Measurements from ENCODE around the gene TPRG1. TPM values are rescaled to one million over a fixed set of nuclear protein-coding genes. Genes with fewer than 3 reads are reported as not detected.

TPRG1 gene
- total and polyA plus RNA-seq, 2 of the 4 experiments (the other 2 are of a cell fraction) = 0.17 TPM; not detected in 1

- no peak overlapping the region for H3K18ac ChIP-seq (ENCODE audit: low read depth, low read length)
- DNase-seq (no peak), ATAC-seq (ENCODE audit: low read depth) (no peak)
- no peak overlapping the region for H3K23ac ChIP-seq (ENCODE audit: low read depth, low read length)
- H3K27me3 ChIP-seq (ENCODE audit: control insufficient read depth, insufficient read depth, low read length) = peaks cover 2% of the 10 kb centered on the region
- no peak overlapping the region for H2AK9ac ChIP-seq (replicated peaks; ENCODE audit: low read depth, low read length, poor library complexity)
- no CpG with 5 or more reads among the region's 2 CpGs for WGBS, 2 experiments (ENCODE audit: extremely low coverage in 2 of 2, insufficient read length in 1 of 2)
- H3K14ac ChIP-seq (replicated peaks; ENCODE audit: low read depth, low read length) = no peak overlapping the region
- no peak overlapping the region for H2BK15ac ChIP-seq (ENCODE audit: low read depth, low read length)
- H3K9ac ChIP-seq (ENCODE audit: low read depth, low read length) = no peak overlapping the region
- no peak overlapping the region for H2BK20ac ChIP-seq (ENCODE audit: low read depth, low read length)
- H3K36me3 ChIP-seq (ENCODE audit: control insufficient read depth, insufficient read depth, low read length) = no peaks in the 10 kb centered on the region
- H3K4me3 ChIP-seq (ENCODE audit: insufficient read depth, low read depth, low read length) = no peak overlapping the region
- POLR2A ChIA-PET (ENCODE audit: unreplicated experiment) = no interaction called here
- no peak overlapping the region for H4K8ac ChIP-seq (ENCODE audit: low read depth in 2 of 2, low read length in 2 of 2)
- TF ChIP-seq USF2 (IDR thresholded peaks at IDR 0.05; ENCODE audit: low read depth, low read length) = no peak
- no peak overlapping the region for H3K27ac ChIP-seq (ENCODE audit: insufficient read depth, low read length)
- H2BK120ac ChIP-seq (ENCODE audit: low read depth, low read length) = no peak overlapping the region
- H3K4ac ChIP-seq (ENCODE audit: low read depth, low read length) = no peak overlapping the region
- no peaks in the 10 kb centered on the region for H3K9me3 ChIP-seq (ENCODE audit: control insufficient read depth, insufficient read depth, low read length)
- no peaks in the 10 kb centered on the region for H3K9me1 ChIP-seq (ENCODE audit: insufficient read depth, low read length)
- H3K4me2 ChIP-seq (ENCODE audit: low read depth, low read length) = no peak overlapping the region
- H4K20me1 ChIP-seq (ENCODE audit: insufficient read depth, low read length) = no peaks in the 10 kb centered on the region
- no TSS peak for BruUV-seq (replicated peaks)
- no peak overlapping the region for H2AFZ ChIP-seq (replicated peaks; ENCODE audit: low read length, poor library complexity)
- no peaks in the 10 kb centered on the region for H3K4me1 ChIP-seq (ENCODE audit: control insufficient read depth, insufficient read depth, low read length)
- in situ Hi-C loops (cut with MboI; ENCODE audit: low sequenced_read_pairs) (no loop called here), intact Hi-C loops (cut with micrococcal nuclease) (no loop called here), dilution Hi-C loops (cut with HindIII; ENCODE audit: low sequenced_read_pairs, unreplicated experiment) (no loop called here)
- H4K5ac ChIP-seq (ENCODE audit: low read depth, low read length) = no peak overlapping the region
- H3K79me1 ChIP-seq (ENCODE audit: low read depth in 1 of 2, low read length in 2 of 2) = no peaks in the 10 kb centered on the region
- no peak overlapping the region for H2AK5ac ChIP-seq (ENCODE audit: low read depth, low read length)
- CTCF ChIA-PET = no interaction called here
- H3K56ac ChIP-seq (ENCODE audit: extremely low read depth, insufficient read depth, low read length) = no peak overlapping the region
- H4K91ac ChIP-seq (ENCODE audit: insufficient read depth, low read depth, low read length) = no peak overlapping the region
- no peak overlapping the region for H2BK5ac ChIP-seq (ENCODE audit: low read depth, low read length, poor library complexity, severe bottlenecking)
These were observed 33.2 kb downstream of the TPRG1 start for GRCh38 chr3:189204937-189205336.
